ENCODE data around the gene WASHC4. TPM values are rescaled to one million over a fixed set of nuclear protein-coding genes. Genes with fewer than 3 reads are reported as not detected.

Gene WASHC4
- total and polyA plus RNA-seq, 2 experiments from 2014 or later, result 75.7 to 83.0 TPM

DNA sequence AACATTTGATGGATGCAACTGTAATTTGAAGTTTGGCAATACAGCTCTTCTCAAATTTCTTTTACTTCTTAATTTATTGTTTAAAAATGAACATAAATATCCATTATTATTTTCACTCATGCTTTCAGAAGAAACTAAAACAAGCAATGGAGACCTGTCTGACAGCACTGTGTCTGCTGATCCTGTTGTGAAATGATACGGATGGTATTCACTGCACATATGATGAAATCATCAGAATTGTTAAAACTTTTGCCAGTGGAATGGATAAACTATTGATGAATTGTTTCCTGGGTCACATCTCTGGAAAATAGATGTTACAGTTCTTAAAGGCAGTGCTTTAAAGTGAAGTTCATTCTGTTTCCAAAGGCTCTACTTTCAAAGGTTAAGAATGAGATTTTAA, 59.2 kb downstream of the WASHC4 start:
- no peak overlapping the region for H3K4me2 ChIP-seq
- peaks cover 38% of the 10 kb centered on the region; the same call in 2 of the 3 replicates for H3K36me3 Mint-ChIP-seq (ENCODE audit: low read depth)

More for the DNA sequence above, 59.2 kb downstream of the WASHC4 start:
- Histone ChIP-seq H4K20me1 (replicated peaks; ENCODE audit: insufficient read depth) (no peaks in the 10 kb centered on the region), H2AFZ (no peak overlapping the region), H3K4me1 (ENCODE audit: insufficient read depth) (no peaks in the 10 kb centered on the region), H3F3A (replicated peaks; ENCODE audit: low read depth) (no peaks in the 10 kb centered on the region), H3K36me3 (ENCODE audit: insufficient read depth) (peaks cover 37% of the 10 kb centered on the region), H3K27me3 (ENCODE audit: insufficient read depth) (no peaks in the 10 kb centered on the region), H3K9me2 (ENCODE audit: insufficient read depth) (no peaks in the 10 kb centered on the region), H3K27ac (ENCODE audit: low read depth) (no peak overlapping the region), H3K79me2 (replicated peaks; ENCODE audit: insufficient read depth) (no peaks in the 10 kb centered on the region), H3K4me3 (no peak overlapping the region)
- TF ChIP-seq STAT1 (IDR thresholded peaks at IDR 0.05; ENCODE audit: unreplicated experiment) (no peak), EZH2phosphoT487 (IDR thresholded peaks at IDR 0.05; ENCODE audit: unreplicated experiment) (no peak), ZNF331 (CRISPR knock-in tag; IDR thresholded peaks at IDR 0.05; ENCODE audit: low read depth) (no peak), NANOG (IDR thresholded peaks at IDR 0.05; ENCODE audit: borderline replicate concordance) (no peak), EZH2 (IDR thresholded peaks at IDR 0.05; ENCODE audit: low read depth, unreplicated experiment) (no peak), ZNF114 (CRISPR knock-in tag; IDR thresholded peaks at IDR 0.05) (no peak), JUNB (IDR thresholded peaks at IDR 0.05; ENCODE audit: unreplicated experiment) (no peak), POLR2AphosphoS5 (IDR thresholded peaks at IDR 0.05; ENCODE audit: low read depth) (no peak), CREB1 (CRISPR knock-in tag; IDR thresholded peaks at IDR 0.05; ENCODE audit: low read depth) (no peak)
- TF ChIP-seq, protein P1, sequence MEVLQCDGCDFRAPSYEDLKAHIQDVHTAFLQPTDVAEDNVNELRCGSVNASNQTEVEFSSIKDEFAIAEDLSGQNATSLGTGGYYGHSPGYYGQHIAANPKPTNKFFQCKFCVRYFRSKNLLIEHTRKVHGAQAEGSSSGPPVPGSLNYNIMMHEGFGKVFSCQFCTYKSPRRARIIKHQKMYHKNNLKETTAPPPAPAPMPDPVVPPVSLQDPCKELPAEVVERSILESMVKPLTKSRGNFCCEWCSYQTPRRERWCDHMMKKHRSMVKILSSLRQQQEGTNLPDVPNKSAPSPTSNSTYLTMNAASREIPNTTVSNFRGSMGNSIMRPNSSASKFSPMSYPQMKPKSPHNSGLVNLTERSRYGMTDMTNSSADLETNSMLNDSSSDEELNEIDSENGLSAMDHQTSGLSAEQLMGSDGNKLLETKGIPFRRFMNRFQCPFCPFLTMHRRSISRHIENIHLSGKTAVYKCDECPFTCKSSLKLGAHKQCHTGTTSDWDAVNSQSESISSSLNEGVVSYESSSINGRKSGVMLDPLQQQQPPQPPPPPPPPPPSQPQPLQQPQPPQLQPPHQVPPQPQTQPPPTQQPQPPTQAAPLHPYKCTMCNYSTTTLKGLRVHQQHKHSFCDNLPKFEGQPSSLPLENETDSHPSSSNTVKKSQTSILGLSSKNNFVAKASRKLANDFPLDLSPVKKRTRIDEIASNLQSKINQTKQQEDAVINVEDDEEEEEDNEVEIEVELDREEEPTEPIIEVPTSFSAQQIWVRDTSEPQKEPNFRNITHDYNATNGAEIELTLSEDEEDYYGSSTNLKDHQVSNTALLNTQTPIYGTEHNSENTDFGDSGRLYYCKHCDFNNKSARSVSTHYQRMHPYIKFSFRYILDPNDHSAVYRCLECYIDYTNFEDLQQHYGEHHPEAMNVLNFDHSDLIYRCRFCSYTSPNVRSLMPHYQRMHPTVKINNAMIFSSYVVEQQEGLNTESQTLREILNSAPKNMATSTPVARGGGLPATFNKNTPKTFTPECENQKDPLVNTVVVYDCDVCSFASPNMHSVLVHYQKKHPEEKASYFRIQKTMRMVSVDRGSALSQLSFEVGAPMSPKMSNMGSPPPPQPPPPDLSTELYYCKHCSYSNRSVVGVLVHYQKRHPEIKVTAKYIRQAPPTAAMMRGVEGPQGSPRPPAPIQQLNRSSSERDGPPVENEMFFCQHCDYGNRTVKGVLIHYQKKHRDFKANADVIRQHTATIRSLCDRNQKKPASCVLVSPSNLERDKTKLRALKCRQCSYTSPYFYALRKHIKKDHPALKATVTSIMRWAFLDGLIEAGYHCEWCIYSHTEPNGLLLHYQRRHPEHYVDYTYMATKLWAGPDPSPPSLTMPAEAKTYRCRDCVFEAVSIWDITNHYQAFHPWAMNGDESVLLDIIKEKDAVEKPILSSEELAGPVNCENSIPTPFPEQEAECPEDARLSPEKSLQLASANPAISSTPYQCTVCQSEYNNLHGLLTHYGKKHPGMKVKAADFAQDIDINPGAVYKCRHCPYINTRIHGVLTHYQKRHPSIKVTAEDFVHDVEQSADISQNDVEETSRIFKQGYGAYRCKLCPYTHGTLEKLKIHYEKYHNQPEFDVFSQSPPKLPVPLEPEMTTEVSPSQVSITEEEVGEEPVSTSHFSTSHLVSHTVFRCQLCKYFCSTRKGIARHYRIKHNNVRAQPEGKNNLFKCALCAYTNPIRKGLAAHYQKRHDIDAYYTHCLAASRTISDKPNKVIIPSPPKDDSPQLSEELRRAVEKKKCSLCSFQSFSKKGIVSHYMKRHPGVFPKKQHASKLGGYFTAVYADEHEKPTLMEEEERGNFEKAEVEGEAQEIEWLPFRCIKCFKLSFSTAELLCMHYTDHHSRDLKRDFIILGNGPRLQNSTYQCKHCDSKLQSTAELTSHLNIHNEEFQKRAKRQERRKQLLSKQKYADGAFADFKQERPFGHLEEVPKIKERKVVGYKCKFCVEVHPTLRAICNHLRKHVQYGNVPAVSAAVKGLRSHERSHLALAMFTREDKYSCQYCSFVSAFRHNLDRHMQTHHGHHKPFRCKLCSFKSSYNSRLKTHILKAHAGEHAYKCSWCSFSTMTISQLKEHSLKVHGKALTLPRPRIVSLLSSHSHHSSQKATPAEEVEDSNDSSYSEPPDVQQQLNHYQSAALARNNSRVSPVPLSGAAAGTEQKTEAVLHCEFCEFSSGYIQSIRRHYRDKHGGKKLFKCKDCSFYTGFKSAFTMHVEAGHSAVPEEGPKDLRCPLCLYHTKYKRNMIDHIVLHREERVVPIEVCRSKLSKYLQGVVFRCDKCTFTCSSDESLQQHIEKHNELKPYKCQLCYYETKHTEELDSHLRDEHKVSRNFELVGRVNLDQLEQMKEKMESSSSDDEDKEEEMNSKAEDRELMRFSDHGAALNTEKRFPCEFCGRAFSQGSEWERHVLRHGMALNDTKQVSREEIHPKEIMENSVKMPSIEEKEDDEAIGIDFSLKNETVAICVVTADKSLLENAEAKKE (CRISPR knock-in tag; IDR thresholded peaks at IDR 0.05), result no peak
- TF ChIP-seq, protein P2, sequence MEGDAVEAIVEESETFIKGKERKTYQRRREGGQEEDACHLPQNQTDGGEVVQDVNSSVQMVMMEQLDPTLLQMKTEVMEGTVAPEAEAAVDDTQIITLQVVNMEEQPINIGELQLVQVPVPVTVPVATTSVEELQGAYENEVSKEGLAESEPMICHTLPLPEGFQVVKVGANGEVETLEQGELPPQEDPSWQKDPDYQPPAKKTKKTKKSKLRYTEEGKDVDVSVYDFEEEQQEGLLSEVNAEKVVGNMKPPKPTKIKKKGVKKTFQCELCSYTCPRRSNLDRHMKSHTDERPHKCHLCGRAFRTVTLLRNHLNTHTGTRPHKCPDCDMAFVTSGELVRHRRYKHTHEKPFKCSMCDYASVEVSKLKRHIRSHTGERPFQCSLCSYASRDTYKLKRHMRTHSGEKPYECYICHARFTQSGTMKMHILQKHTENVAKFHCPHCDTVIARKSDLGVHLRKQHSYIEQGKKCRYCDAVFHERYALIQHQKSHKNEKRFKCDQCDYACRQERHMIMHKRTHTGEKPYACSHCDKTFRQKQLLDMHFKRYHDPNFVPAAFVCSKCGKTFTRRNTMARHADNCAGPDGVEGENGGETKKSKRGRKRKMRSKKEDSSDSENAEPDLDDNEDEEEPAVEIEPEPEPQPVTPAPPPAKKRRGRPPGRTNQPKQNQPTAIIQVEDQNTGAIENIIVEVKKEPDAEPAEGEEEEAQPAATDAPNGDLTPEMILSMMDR (conservative IDR thresholded peaks at IDR 0.05; ENCODE audit: low read depth in 2 of 2), result no peak
- TF ChIP-seq, protein P3, sequence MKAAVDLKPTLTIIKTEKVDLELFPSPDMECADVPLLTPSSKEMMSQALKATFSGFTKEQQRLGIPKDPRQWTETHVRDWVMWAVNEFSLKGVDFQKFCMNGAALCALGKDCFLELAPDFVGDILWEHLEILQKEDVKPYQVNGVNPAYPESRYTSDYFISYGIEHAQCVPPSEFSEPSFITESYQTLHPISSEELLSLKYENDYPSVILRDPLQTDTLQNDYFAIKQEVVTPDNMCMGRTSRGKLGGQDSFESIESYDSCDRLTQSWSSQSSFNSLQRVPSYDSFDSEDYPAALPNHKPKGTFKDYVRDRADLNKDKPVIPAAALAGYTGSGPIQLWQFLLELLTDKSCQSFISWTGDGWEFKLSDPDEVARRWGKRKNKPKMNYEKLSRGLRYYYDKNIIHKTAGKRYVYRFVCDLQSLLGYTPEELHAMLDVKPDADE (IDR thresholded peaks at IDR 0.05), result no peak
- TF ChIP-seq, protein P4, sequence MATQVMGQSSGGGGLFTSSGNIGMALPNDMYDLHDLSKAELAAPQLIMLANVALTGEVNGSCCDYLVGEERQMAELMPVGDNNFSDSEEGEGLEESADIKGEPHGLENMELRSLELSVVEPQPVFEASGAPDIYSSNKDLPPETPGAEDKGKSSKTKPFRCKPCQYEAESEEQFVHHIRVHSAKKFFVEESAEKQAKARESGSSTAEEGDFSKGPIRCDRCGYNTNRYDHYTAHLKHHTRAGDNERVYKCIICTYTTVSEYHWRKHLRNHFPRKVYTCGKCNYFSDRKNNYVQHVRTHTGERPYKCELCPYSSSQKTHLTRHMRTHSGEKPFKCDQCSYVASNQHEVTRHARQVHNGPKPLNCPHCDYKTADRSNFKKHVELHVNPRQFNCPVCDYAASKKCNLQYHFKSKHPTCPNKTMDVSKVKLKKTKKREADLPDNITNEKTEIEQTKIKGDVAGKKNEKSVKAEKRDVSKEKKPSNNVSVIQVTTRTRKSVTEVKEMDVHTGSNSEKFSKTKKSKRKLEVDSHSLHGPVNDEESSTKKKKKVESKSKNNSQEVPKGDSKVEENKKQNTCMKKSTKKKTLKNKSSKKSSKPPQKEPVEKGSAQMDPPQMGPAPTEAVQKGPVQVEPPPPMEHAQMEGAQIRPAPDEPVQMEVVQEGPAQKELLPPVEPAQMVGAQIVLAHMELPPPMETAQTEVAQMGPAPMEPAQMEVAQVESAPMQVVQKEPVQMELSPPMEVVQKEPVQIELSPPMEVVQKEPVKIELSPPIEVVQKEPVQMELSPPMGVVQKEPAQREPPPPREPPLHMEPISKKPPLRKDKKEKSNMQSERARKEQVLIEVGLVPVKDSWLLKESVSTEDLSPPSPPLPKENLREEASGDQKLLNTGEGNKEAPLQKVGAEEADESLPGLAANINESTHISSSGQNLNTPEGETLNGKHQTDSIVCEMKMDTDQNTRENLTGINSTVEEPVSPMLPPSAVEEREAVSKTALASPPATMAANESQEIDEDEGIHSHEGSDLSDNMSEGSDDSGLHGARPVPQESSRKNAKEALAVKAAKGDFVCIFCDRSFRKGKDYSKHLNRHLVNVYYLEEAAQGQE (IDR thresholded peaks at IDR 0.05; ENCODE audit: unreplicated experiment), result no peak
- ATAC-seq, result no peak
- Mint-ChIP-seq H3K9me3 (no peaks in the 10 kb centered on the region), H3K27me3 (ENCODE audit: insufficient read depth, low read depth, poor library complexity) (no peaks in the 10 kb centered on the region), H3K4me1 (no peaks in the 10 kb centered on the region), H3K4me3 (no peak overlapping the region), H3K27ac (no peak overlapping the region)
- no peak for DNase-seq (ENCODE audit: low spot score)

Data from GM23338 (cell line).